ENCODE results near the gene SLC16A1.
"Not testable (repeated sequence)": the region's sequence is repeated elsewhere in the genome, so short reads cannot be mapped to it uniquely, and the experiment has no call there.

Gene SLC16A1, protein sequence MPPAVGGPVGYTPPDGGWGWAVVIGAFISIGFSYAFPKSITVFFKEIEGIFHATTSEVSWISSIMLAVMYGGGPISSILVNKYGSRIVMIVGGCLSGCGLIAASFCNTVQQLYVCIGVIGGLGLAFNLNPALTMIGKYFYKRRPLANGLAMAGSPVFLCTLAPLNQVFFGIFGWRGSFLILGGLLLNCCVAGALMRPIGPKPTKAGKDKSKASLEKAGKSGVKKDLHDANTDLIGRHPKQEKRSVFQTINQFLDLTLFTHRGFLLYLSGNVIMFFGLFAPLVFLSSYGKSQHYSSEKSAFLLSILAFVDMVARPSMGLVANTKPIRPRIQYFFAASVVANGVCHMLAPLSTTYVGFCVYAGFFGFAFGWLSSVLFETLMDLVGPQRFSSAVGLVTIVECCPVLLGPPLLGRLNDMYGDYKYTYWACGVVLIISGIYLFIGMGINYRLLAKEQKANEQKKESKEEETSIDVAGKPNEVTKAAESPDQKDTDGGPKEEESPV

DNA sequence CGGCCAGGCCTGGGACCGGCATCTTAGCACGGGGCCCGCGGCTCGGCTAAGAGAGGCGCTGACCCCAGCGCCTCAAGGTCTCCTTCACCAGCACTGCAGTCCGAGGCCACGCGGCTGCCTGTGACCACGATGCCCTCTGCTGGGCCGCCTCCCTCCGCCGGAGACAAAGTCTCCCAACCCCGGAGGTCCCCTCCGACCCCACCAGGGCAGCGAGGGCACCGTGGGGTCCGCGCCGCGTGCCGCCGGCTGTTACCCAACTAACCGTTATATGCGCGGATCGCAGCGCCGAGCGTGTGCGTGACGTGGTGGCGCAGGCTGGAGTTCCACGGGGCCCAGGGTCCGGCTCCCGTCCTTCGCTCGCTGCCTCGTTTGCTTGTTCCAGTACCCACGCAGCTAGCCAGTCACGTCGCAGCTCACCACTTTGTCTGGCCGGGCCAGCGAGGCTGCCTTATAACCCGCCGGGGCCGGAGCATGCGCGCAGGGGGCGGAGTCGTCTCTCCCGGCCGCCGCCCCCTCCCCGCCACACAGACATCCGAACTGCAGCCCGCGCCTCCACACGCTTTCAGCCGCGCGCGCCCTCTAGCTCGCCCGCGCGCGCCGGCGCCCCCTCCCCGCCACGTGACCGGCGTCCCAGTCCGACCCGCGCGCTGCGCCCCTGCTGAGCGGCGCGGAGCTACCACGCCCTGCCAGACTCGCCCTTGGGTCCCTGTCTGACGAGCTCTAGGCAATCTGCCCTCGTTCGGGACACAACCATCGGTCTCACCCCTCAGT lies at the start of gene SLC16A1:
Gene SLC16A1 (minus strand): TSS at position 424 of the 771 bp plus-strand sequence. CDS start 26,888 bp downstream, outside the sequence.
- peak; percentile 93 to 97 for DNase-seq

DNA sequence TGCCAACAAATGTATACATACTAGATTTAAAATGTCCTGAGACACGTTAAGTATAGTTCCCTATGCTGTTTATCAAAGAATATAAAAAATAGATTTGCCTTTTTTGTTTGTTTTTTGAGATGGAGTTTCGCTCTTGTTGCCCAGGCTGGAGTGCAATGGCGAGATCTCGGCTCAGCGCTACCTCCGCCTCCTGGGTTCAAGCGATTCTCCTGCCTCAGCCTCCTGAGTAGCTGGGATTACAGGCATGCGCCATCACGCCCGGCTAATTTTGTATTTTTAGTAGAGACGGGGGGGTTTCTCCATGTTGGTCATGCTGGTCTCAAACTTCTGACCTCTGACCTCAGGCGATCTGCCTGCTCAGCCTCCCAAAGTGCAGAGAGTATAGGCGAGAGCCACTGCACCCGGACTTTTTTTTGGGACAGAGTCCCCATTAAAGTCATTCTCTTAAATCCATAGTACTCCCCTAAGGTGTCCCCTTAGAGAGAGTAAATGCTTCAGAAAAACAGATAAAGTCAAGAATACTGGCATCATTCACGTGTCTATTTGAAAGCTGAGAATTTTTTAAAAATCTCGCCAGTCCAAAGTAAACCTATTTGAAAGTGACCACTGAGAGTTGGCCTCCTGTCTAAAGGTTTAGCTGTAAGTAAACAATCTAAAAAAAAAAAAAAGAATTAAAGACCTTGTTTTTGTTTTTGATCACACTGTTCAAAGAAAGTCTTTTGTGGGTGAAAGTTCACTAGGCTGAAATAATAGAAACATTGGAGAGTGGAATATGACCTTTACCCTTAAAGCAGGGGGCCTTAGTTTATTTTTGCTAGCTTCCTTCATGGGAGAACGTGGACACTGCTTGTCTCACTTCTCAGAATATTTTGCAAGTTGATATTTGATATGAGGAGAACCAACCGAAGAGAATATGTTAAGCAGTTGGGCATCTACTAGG lies 48.0 kb upstream of the SLC16A1 start:
- DNase-seq: no peak

DNA sequence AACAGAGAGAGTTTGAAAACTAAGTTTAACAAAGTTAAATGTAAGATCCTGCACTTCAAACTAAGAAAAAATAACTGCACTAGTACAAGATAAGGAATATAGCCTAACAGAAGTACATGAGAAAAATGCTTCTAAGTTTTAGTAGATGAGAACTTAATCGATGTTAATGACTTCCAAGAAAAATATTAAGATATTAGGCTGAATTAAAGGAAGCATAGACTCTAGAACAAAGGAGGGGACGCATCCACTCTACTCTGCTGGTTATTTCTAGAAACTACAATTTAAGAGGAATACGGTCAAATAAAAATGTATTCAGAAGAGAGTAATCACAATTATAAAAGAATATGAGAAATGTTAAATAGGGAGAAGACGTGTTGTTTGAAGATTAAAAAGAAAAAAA lies 46.3 kb upstream of the SLC16A1 start:
- no peak for DNase-seq

DNA sequence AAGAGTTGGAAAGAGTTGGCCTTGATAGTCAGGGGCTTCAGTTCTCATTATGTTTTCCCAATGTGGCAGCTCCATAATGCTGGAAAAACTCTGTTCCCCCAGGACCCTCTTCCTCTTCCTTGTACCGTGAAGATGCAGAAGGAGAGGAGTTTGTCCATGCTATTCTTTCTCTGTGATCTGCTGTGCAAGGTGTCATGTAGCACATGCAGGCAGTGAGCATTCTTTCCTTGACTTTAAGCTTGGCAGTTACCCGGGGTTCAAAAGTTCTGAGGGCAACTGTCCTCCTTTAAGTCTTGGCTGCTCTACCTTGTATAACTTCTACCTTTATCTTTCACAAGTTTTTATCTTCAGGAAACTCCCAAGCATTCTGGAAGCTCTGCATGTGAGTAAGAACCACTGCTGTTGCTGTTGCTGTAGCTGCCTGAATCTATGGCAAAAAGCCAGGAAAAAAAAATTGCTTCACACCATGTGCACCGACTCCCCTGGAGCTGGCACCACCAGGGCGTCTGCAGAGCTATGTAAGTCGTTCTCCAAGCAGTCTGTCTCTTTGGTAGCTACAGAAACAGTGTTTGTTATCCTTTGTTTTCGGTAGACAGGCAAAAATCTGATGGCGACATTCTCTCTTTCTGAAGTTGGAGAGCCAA lies 42.7 kb upstream of the SLC16A1 start:
- DNase-seq: peak; percentile 19 to 74

DNA sequence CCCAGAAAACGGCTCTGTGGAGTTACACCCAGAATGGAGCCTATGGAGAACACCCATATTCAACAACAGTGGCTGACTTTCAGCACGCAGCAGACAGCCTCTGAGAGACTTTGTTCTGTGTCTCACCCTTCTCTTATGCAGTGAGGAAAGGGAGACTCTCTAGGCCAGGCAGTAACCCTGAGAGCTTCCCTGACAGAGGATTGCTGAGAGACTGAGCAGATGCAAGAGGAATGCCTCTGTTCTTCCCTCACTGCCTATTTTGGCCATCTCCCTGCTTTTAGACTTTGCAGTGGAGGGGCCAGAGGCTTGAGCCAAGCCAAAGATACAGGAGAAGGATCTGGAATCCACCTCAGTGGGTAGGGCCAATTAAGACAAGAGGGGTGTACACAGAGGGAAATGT lies 41.8 kb upstream of the SLC16A1 start:
- DNase-seq: no peak

DNA sequence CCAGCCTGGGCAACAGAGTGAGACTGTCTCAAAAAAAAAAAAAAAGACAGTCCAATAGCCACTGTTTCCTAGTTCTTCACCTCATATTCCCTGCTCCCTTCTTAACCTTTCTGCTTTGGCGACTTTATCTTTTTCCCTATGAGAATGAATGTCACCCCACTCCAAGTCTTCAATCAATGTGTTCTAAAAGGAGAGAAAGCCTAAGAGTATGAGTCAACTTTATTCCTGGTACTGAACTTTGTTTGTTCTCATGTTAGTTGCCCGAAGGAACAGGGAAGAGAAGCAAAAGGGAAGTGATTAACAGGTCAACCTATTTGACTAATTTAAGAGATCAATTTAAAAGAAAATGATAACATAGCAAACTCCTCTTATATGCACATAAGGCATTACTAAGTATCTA lies 39.9 kb upstream of the SLC16A1 start:
- no peak for DNase-seq

DNA sequence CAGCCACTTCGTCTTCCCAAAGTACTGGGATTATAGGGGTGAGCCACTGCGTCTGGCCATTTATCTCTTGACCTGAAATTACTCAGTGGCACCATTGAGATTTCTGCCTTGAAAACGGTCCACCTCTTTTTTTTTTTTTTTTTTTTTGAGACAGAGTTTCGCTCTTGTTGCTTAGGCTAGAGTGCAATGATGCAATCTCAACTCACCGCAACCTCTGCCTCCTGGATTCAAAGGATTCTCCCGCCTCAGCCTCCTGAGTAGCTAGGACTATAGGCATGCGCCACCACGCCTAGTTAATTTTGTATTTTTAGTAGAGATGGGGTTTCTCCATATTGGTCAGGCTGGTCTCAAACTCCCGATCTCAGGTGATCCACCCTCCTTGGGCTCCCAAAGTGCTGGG lies 39.0 kb upstream of the SLC16A1 start:
- not testable (repeated sequence) for DNase-seq

DNA sequence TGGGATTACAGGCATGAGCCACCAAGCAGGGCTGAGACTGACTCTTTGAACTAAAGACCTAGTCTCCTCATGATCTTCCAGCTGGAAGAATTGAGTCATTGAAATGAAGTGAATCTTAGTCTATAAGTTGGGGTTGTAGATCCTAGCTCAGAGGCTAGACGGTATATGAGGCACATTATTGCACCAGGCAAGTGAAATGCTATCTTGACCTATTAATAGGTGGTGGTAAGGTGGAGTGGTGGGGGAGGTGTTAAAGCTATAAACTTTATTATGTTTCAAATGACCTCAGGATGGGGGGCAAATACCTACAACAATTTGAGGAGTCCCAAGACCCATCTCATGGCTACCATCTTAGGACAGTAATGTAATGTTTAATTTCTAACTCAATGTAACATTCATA lies 36.8 kb upstream of the SLC16A1 start:
- no peak for DNase-seq

DNA sequence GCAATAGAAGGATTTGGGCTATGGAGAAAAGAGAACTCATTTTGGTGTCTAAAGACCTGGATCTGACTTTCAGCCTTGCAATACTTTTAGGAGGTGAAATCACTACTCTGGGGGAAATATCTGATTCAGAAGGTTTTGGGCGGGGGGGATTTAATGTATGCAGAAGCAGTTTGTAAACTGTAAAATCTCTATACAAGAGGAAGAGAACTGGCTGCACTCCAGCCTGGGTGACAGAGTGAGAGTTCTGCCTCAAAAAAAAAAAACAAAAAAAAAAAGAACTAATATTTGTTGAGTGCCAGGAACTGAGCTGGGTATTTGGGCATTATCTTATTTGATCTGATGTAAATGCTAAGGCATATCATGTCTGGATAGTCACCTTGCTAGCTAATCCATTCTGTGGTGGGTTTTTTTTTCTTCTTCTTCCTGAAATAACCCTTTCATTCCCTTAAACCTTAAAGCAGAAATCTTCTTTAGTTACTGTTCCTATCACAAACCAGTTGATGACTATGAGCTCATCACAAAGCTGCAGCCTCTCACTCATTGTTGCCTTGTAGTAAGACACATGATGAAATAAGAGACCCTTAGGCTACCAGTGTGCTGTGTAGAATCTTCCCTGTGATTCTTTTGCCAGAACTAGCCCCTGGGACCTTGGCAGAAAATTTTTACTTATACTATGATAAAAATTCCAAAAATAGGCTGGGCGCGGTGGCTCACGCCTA lies 35.6 kb upstream of the SLC16A1 start:
- no peak for DNase-seq

DNA sequence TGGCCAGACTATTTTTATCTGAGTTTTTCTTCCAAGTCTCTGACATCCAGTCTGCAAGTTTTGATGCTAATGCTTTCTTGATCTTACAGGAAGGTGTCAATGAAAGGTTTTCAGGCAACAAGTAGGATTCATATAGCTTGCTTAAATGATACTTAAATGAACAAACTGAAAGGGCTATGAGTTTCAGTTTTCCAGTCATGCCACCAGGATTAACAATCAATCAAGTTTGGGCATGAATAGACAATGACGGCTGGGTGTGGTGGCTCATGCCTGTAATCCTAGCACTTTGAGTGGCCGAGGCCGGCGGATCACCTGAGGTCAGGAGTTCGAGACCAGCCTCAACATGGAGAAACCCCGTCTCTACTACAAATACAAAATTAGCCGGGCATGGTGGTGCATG lies 34.3 kb upstream of the SLC16A1 start:
- DNase-seq: no peak

DNA sequence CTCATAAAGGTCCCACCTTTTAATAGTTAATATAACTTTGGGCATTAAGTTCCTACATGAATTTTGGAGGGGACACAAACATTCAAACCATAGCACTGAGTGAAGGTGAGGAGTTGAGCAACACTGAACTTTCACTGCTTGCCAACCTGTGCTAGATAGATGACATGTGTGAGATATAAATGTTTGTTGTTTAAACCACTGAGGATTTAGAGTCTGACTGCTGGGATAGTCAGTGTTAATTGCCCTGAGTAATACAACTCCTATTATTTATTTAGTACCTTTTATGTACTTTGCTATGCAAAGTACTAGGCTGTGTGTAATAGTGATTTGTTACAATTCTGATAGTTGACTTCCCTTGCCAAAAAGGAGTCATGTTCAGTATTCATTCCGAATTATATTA lies 32.4 kb upstream of the SLC16A1 start:
- DNase-seq: no peak

DNA sequence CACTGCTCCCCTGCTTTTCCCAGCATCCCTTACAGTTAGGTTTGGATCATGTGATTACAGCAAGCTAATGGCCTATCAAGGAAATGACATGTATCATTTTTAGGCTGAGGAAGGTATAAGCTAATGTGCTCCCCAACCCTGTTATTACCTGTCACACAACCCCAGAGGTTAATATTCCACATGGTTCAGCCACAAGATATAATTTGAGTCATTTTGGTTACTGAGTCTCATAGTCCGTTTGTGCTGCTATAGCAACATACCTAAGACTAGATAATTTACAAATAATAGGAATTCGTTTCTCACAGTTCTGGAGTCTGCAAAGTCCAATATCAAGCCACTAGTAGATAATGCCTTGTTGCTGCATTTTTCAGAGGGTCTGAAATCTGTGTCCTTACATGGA lies 29.1 kb upstream of the SLC16A1 start:
- DNase-seq: no peak

DNA sequence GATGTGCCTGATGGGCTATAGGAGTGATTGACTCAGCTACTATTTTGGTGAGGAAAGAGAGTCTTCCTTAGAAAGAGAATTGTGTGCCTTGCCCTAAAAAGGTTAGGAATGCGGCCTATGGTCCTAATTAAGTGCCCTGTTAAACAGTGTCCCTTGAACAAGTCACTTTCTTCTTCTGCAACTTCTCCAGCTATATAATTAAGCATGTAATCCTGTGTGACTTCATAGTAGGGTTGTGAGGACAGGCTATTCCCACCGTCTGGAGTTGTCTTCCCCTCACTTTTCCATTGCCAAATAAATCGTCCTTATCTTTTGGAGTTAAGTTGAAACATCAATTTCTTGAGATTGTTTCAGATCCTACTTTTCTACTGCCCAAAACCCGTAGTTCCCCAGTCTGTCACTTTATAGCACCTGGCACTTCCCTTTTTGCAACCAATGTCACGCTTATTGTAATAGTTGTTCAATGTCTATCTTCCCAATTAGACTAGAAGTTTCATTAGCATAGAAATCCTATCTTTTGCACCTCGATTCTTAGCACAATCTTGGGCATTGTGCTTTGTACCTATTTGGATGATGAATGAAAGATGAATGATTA lies 27.6 kb upstream of the SLC16A1 start:
- DNase-seq: no peak

DNA sequence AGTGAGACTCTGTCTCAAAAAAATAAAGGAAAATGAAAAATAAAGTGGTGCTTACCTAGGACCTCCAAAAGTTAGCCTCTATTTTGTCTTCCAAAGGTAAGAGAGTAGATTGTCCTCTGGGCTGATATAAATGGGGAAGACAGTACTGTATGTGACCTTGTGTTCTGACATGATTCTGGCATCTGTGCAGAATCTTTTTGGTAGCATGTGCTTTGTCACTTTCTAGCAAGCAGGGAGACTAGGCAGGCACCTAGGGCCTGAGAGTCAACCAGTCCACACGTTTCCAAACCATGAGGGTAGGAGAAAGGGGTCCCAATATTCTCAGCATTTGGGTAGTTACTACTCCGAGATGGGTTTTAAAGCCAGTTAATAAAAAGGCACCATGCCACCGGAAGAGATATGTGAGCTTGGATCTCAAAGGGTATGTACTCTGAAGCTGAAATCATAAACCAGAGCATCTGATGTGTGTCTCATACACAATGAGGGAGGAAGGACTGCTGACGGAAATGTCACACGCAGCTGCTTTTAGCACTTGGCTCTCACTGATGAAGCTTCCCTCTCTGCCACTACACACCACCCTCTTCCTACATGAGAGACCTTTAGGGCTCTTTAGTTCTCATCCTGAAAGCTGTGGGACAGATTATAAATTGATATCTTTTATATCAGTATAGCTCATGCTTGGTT lies 27.0 kb upstream of the SLC16A1 start:
- DNase-seq: no peak

DNA sequence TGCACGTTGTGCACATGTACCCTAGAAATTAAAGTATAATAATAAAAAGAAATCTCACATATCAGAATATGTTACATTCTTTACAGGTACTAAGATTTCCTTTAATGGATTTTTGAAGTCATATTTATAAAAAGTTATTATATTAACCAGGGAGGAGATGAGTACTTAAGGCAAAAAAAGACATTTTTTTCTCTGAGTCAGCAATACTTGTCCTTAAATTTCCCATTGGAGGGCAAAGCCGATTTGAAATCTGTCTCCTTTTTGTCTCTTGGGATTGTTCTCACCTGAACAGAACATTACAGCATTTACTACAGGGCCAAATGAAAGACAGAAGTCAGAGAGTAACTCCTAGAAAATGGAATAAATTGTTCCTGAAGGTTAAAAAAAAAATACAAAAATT lies 26.3 kb upstream of the SLC16A1 start:
- no peak for DNase-seq

DNA sequence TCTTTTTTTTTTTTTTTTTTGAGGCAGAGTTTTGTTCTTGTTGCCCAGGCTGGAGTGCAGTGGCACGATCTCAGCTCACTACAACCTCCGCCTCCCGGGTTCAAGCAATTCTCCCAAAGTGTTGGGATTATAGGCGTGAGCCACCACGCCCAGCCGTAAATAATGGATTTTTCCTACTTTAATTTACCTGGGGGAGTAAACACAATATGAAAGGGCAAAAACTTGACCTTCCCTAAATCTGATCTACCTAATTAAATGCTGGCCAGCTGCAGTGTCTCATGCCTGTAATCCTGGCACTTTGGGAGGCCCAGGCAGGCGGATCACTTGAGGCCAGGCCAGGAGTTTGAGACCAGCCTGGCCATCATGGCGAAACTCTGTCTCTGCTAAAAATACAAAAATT lies 25.8 kb upstream of the SLC16A1 start:
- DNase-seq: not testable (repeated sequence)

DNA sequence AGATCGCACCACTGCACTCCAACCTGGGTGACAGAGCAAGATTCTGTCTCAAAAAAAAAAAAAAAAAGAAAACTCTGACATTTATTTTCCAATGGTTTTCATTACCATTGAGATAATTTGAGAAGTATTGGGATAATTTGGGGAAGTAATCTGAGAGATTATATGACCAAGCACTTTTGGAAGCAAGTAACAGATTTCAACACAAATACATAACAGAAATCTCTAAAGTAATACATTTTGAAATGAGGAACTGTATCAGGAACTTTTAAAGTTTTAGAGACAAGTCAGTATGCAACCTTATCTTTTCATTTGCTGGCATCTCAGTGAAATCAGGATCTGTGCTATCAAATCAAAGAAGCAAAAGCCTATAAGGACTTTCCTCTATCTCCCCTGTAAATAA lies 25.4 kb upstream of the SLC16A1 start:
- no peak for DNase-seq

DNA sequence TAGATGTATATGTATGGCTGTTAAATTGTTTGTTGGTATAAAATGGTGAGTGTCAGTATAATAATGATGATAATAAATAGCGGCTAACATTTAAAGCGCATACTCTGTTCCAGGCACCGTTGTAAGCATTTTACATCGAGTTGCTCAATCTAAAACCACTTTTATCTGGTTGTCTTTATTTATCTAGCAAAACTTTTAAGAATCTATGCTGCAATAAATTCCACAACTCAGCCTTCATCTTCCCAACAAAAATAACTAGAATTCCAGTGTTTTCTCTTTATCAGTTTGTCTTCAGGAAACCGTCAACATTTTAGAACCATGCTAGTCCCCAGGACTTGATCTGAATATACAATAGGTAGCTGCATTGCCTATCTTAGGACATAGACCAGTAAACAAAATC lies 19.3 kb upstream of the SLC16A1 start:
- DNase-seq: no peak

DNA sequence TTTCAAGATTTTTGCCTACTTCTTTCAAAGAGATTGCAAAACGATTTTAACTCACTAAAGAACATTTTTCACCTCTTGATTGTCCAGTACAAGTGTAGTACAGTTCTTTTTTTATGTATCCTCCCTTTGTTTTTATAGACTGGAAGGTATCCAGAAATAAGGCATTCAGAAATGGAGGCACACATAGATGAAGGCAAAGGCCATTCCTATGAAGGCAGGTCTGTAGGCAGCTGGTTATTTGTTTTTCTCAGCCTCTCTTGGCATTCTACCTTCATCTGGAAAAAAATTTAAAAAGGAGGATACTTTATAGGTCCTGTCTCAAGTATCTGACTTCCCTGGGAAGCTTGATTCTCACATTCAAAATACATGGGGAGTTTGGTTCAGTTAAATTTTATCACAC lies 18.6 kb upstream of the SLC16A1 start:
- DNase-seq: no peak

DNA sequence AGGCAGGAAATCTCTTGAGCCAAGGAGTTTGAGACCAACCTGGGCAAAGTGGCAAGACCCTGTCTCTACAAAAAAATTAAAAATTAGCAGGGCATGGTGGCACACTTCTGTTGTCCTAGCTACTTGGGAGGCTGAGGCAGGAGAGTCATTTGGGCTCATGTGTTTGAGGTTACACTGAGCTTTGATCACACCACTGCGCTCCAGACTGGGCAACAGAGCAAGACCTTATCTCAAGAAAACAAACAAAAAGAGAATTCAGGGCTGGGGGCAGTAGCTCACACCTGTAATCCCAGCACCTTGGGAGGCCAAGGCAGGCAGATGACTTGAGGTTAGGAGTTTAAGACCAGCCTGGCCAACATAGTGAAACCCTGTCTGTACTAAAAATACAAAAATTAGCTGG lies 17.8 kb upstream of the SLC16A1 start:
- DNase-seq: no peak

DNA sequence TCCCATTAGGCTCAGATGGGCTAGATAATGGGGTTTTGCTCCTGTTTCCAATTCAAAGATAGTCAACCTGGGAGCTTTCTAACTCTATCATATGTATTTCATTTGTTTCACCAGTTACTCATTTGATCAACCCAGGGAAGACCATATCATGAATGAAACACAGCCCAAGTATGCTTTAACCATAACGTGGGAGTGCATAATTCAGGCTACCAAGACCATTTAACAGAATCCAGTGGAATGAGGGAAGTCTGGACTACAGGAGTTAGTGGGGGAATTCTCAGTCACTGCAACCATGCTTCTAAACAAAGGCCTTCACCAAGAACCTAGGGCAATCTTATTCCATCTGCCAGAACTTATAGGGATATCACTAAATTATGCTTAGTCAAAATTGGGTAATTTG lies 15.0 kb upstream of the SLC16A1 start:
- no peak for DNase-seq
